ENCODE measurements around the gene EPHA10.

The EPHA10 gene

GRCh38 chr1:37732111-37732780 is 32.7 kb downstream of the EPHA10 start:
- DNase-seq: no peak

DNA sequence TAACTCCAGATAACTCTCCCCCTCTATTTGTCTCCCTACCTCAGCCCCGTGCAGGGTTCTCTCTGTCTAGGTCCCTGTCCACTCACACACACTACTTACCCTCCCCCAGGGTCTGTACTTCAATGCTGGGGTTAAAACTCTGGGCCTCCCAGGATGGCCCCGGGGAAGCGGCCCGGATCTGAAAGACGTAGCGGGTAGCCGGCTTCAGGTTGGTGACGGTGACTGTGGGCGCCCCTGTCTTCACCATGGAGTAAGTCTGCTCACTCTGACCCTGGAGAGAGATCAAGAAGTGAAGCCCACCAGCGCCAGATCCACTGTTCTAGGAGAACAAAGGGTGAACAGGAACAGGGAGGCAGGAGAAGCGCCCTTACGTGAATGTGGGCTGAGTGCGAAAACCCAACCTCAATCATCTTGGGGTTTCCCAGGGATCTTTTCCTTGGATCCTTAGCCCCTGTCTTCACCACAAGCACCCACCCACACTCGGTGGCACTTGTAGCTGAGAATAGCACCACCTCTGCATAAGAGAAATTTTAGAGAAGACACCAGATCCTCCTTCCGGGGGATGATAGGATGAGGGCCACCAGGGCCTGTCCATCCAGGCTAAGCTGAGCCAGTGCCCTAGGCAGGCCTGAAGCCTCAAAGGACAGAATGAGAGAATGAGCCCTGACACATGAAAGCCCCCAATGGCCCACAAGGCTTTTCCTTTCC is 33.5 kb downstream of the EPHA10 start:
- no peak for DNase-seq

GRCh38 chr1:37730376-37730775 is 34.5 kb downstream of the EPHA10 start:
- DNase-seq: no peak

- no peak for DNase-seq
Observed at GRCh38 chr1:37728416-37728815, 36.5 kb downstream of the EPHA10 start.

- DNase-seq: no peak
Observed at GRCh38 chr1:37726751-37727585, 38.0 kb downstream of the EPHA10 start.

DNA sequence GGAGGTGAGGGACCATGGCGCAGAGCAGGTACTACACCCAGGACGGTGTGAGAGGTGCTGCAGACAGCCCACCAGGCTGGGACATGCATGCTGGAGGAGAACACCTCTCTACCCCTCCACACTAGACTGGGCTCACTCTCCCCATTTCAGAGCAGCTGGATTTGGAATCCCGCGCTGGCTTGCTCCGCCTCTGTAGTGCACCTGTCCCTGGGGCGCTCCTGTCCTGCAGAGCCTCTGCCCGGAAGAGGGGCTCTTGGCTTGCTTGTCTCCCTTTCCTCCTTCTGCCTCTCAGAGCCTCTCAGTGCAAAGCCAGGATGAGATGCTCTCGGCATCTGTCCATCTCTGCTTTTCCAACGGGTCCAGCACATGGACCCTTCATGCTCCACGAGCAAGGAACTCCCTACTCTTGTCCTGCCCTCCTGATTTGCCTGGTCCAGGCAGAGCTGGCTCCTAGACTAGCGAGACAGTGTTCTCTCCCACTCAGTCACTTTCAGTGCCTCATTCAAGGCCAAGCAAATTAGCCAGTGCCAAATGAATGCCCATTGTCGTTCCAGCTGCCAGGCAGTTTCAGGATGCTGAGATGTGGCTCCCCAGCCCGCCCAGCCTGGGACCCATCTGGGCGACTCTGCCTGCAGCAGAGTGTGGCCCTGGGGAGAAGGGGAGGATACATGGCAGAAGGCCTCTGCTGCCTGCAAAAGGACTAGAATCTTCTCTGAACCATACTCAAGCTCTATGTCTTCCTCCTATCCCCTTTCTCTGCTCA is 38.9 kb downstream of the EPHA10 start:
- DNase-seq: no peak

DNA sequence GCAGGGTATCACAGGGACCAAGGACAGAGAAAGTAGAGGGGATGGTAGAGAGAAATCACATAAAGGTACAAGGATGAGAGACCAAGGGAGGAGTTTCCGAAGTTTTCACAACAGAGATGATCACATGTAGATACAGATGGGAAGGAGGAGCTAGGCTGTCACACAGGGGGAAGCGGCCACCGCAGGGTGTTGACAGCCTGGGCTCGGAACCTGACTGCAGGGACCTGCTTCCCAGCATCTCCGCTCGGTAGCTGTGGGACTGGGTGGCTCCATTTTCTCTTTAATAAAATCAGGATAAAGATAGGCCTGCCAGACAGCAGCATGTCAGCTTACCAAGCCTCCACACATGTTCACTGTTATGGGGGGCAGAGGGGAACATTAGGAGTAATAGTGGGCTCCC is 40.3 kb downstream of the EPHA10 start:
- no peak for DNase-seq

- DNase-seq: no peak
Observed at GRCh38 chr1:37723390-37724078, 41.4 kb downstream of the EPHA10 start.

GRCh38 chr1:37723072-37723389 is 41.9 kb downstream of the EPHA10 start:
- DNase-seq: no peak

DNA sequence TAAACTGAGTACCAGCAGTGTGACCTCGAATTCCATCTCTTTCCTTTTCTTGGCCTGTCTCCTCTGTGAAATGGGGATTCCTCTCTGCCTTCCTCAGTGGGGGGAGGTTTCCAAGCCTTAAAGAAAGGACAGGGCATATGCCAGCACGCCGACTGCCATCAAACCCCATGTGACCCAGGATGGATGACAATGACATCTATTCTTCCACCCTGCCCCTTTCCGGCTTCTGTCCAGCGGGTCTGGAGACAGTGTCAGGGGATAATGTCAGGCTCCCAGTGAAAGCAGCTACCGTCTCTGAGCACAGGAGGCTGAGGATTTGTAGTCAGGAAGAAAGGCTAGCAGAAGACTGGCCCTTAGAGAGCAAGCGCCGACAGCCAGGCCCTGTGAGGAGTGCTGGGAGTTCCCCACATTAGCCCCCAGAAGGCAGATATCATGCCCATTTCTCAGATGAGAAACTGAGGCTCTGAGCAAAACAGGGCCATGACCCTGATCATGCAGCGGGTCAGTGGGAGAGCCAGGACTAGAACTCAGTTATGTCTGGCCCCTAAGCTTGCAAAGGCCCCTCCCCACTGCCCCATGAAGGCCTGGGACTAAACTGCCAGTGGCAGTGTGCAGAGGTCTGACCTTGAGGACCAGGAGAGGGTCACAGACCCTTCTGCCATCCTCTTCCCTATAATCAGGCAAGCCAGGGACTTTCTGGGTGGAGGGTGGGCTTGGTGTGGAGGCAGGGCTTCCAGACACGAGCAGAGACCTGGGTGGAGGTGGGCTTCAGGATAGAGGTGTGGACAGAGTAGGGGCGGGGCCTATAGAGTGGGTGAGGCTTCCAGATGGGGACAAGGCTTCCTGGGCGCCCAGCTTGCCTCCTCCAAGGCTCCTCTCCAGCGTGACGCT is 42.5 kb downstream of the EPHA10 start:
- DNase-seq: no peak

DNA sequence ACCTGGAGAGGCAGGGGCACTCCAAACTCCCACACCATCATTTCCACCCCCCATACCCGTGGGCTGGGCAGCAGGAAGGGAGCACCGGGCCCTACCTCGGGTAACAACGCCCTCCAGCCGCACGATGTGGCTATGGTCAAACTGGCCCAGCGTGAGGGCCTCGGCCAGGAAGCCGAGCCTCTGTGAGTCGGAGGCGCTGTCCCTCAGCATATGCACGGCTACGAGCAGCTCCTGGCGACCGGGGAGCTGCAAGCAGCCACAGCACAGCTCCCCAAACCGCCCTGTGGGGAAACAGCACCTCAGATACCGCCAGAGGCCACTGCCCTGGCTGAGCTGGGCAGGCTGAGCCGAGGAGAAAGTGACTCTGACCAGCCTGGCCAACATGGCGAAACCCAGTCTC is 43.4 kb downstream of the EPHA10 start:
- DNase-seq: no peak

GRCh38 chr1:37720231-37721130 is 44.4 kb downstream of the EPHA10 start:
- no peak for DNase-seq

GRCh38 chr1:37719572-37720195 is 45.2 kb downstream of the EPHA10 start:
- no peak for DNase-seq

- DNase-seq: no peak
Observed at GRCh38 chr1:37718901-37719571, 45.9 kb downstream of the EPHA10 start.

DNA sequence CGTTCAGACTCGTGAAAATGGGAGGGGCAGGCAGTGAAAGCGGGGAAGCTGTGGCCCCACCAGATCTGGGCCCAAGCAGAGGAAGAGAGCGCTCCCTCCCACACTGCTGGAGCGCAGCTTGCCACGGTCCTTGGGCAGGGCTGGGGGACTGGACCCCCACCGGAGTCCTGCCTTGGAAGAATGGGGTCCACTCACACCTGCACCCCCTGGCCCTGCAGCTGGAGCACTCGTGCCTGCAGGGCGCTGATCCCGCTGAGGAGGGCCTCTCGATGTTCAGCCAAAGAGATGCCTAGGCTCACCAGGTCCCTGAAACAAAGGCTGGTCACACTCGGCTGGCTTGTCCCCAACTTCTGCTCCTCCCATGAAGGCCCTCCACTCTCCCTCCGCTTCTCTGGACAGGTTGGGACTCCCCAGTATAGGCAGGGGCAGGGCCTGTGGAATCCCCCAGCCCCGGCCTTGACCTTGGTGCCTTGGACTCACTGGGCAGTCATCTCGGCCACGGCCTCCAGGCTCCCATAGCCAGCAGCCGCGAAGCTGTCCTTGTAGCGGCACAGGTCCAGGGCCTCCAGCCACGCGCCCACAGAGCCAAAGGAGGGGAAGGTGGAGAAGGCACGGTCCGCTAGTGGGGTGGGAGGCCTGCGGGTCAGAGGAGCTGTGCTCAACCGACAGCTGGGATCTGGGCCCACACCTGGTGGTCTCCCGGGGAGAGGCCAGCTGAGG is 46.6 kb downstream of the EPHA10 start:
- no peak for DNase-seq

DNA sequence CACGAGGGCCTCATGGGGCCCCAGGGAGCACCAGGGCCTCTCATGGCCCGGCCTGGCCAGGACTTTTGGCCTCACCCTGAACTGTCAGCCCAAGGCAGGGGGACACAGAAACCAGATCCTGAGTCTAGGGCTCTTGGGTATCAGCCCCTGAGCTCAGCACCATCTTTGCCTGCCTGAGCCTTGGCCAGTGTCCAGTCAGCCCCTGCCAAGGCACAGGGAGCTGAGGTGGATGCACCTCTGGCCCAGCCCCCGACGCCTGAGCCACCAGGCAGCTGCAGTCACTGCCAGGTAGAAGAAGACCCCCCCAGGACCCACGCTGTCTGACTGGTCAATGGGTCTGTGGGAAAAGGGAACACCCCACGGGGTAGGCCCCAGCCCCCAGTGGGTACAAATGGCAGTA is 47.3 kb downstream of the EPHA10 start:
- no peak for DNase-seq

DNA sequence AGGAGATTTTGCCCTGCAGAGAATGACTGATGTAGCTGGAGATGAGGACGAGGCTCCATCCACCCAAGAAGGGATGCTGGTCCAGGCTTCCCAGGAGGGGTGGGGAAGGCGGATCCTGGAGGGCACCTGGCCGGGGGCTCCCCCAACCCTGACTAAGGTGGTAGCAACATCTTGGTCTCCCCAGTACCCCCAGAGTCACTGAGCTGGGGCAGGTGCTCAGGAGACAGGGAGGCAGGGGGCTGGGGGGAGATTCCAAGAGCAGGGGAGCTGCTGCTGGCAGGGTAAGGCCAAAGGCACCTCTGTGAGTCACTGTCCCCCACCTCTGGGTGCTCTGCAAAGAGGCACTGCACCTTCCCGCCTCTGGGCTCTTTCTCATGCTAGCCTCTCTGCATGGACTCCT is 48.6 kb downstream of the EPHA10 start:
- DNase-seq: no peak

GRCh38 chr1:37714689-37715088 is 50.2 kb downstream of the EPHA10 start:
- no peak for DNase-seq

DNA sequence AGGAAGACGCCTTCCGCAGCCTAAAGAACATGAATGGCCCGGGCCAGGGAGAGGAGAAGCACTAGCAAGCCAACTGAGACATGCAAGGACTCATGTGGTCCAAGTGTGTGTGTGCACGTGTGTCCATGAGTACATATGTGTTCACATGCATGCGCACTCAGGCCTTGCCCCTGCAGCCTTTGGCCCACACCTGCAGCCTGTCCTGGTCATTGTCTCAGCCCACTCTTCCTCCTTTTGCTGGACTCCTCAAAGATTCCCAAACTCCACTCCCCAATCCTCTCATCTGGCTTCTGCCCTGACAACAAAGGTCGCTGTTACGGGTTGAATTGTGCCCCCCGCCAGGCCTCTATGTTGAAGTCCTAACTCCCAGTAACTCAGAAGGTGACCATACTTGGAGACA is 50.7 kb downstream of the EPHA10 start:
- no peak for DNase-seq

Data from NCI-H1436 (cell line).